B cell (primary cell): Measurements from ENCODE around the gene GGT1. TPM values are rescaled to one million over a fixed set of nuclear protein-coding genes. Genes with fewer than 3 reads are reported as not detected.

ENCODE experiments used
- ATAC-seq: fragments of 200-7000 bp; cut with Tn5 transposase; one replicate; pipeline ENCODE4 v1.10.0; 2021; ENCODE audit warnings: low read depth, mild to moderate bottlenecking, moderate number of reproducible peaks, moderate library complexity
- CTCF ChIA-PET: fragments of 350-600 bp; sonication (Branson Sonifier 250); formaldehyde crosslinking; loops from one replicate; lab custom pipeline; 2021; ENCODE audit warnings: antibody characterized with exemption, inconsistent platforms; lab: Charles Lee
- POLR2A ChIA-PET: fragments of 350-600 bp; sonication (Branson Sonifier 250); formaldehyde crosslinking; loops from one replicate; lab custom pipeline; 2021; ENCODE audit warnings: antibody characterized with exemption; lab: Charles Lee
- DNase-seq: peaks from one replicate; pipeline ENCODE4 v3.0.0; 2013
- H2AFZ ChIP-seq: 2 replicates; pipeline ENCODE4 v1.6.1; 2012; ENCODE audit warnings: mild to moderate bottlenecking, low read depth, low read length; ENCODE audit not compliant: insufficient read depth, poor library complexity, severe bottlenecking
- H3K27ac ChIP-seq, 2 donors: 1 replicate in 1 of 2; 2 replicates in 1 of 2; pipeline ENCODE4 v1.5.1; 2012 to 2013; ENCODE audit warnings: low read length in 2 of 2, mild to moderate bottlenecking in 2 of 2, moderate library complexity in 1 of 2
- H3K27me3 ChIP-seq, 4 experiments: fragments of 200-600 bp in 1 of 4; sonication (generic) in 1 of 4; replicated peaks in 1 of 4; 1 replicate in 2 of 4; 2 replicates in 2 of 4; pipeline versions ENCODE4 v1.6.1 to v1.7.0; 2013 to 2016; ENCODE audit warnings: low read length in 3 of 4, mild to moderate bottlenecking in 2 of 4, mixed read lengths in 1 of 4, moderate library complexity in 1 of 4; ENCODE audit not compliant: insufficient read depth in 4 of 4, control insufficient read depth in 3 of 4; ENCODE audit errors: control extremely low read depth in 1 of 4
- H3K36me3 ChIP-seq, 2 experiments: replicated peaks in 1 of 2; 1 replicate in 1 of 2; 2 replicates in 1 of 2; pipeline versions ENCODE4 v1.6.1 to v1.7.1; 2013; ENCODE audit warnings: low read length in 1 of 2; ENCODE audit not compliant: insufficient read depth in 2 of 2, control insufficient read depth in 1 of 2; ENCODE audit errors: control extremely low read depth in 1 of 2, extremely low read depth in 1 of 2
- H3K4me1 ChIP-seq, 2 donors: fragments of 200-600 bp in 1 of 2; sonication (generic) in 1 of 2; 1 replicate in 1 of 2; 2 replicates in 1 of 2; pipeline versions ENCODE4 v1.5.1 to v1.6.1; 2013 to 2017; ENCODE audit warnings: low read length in 2 of 2; ENCODE audit not compliant: control insufficient read depth in 2 of 2, insufficient read depth in 2 of 2
- H3K4me2 ChIP-seq: replicated peaks from 2 replicates; pipeline ENCODE3; 2012; ENCODE audit warnings: mild to moderate bottlenecking, low read depth, low read length; ENCODE audit not compliant: poor library complexity, severe bottlenecking
- H3K4me3 ChIP-seq, 5 experiments: fragments of 200-600 bp in 1 of 5; sonication (generic) in 1 of 5; 1 replicate in 3 of 5; 2 replicates in 2 of 5; pipeline versions ENCODE4 v1.5.1 to v1.7.0; 2011 to 2016; ENCODE audit warnings: low read length in 4 of 5, mild to moderate bottlenecking in 4 of 5, low read depth in 2 of 5, control low read depth in 1 of 5, moderate library complexity in 1 of 5; ENCODE audit not compliant: insufficient read depth in 1 of 5; ENCODE audit errors: control extremely low read depth in 1 of 5, extremely low read depth in 1 of 5
- H3K79me2 ChIP-seq: fragments of 200-600 bp; sonication (generic); one replicate; pipeline ENCODE4 v1.6.0; 2016; ENCODE audit warnings: low read length; ENCODE audit not compliant: control insufficient read depth, insufficient read depth
- H3K9ac ChIP-seq: fragments of 200-600 bp; sonication (generic); 2 replicates; pipeline ENCODE4 v1.6.1; 2017; ENCODE audit warnings: mild to moderate bottlenecking, low read length, moderate library complexity
- H3K9me3 ChIP-seq, 3 donors: one replicate each; pipeline versions ENCODE4 v1.6.1 to v1.7.1; 2013; ENCODE audit warnings: low read length in 2 of 3; ENCODE audit not compliant: control insufficient read depth in 2 of 3, insufficient read depth in 1 of 3; ENCODE audit errors: control extremely low read depth in 1 of 3
- H4K20me1 ChIP-seq: 2 replicates; pipeline ENCODE4 v1.6.0; 2012; ENCODE audit warnings: mild to moderate bottlenecking, low read length; ENCODE audit not compliant: insufficient read depth, control insufficient read depth, poor library complexity, severe bottlenecking
- H3K27ac Mint-ChIP-seq: one replicate; pipeline ENCODE4 v1.8.0; 2021; ENCODE audit warnings: mixed read lengths
- H3K27me3 Mint-ChIP-seq: one replicate; pipeline ENCODE4 v1.8.0; 2021; ENCODE audit warnings: mixed read lengths
- H3K4me1 Mint-ChIP-seq: one replicate; pipeline ENCODE4 v1.8.0; 2021; ENCODE audit warnings: mixed read lengths
- H3K4me3 Mint-ChIP-seq: one replicate; pipeline ENCODE4 v1.8.0; 2021; ENCODE audit warnings: mixed read lengths
- H3K9me3 Mint-ChIP-seq: one replicate; pipeline ENCODE4 v1.8.0; 2022; ENCODE audit warnings: mixed read lengths; ENCODE audit not compliant: insufficient read depth
- CTCF ChIP-seq: fragments of 200-600 bp; IDR thresholded peaks from one replicate; pipeline ENCODE4 v1.8.0; 2022; ENCODE audit warnings: antibody characterized with exemption, mild to moderate bottlenecking
- EZH2 ChIP-seq: IDR thresholded peaks from 2 replicates; pipeline ENCODE4 v1.6.1; 2012; ENCODE audit warnings: borderline replicate concordance, low read depth, mild to moderate bottlenecking, moderate library complexity, low read length; ENCODE audit not compliant: insufficient read depth, poor library complexity, severe bottlenecking
- WGBS: methylation state at CpG from one replicate; pipeline ENCODE4 v1.1.5; 2013; ENCODE audit warnings: missing lambda C conversion rate; ENCODE audit not compliant: insufficient coverage; 5-methylcytosine and 5-hydroxymethylcytosine counted together
- intact Hi-C: fragments of 100-400 bp; cut with micrococcal nuclease; formaldehyde crosslinking; loops from one replicate; pipeline ENCODE4 v1.10.0; 2022
- polyA plus RNA-seq: library from polyadenylated mRNA; depleted of rRNA; stranded (reverse); fragments of >200 nt; gene quantifications from 2 replicates; pipeline ENCODE4 v1.2.3, GENCODE V29; 2012
- total RNA-seq, 2 donors: library from RNA; stranded (reverse); fragments of 120-200 nt in 1 of 2; gene quantifications; 1 replicate in 1 of 2; 2 replicates in 1 of 2; pipeline versions ENCODE4 v1.2.3 to v1.2.4, GENCODE V29; 2013 to 2022

The GGT1 gene
- total and polyA plus RNA-seq, 2 donors (not counting 1 experiment from before 2014, with no cell fraction given), result 7.8 to 22.1 TPM

GRCh38 chr22:24582056-24582814 is 20.8 kb upstream of the GGT1 start:
- ChIA-PET POLR2A (interaction anchor here (0.7 kb wide), 1 partner anchor 82 kb away, joined by 3 read pairs; no protein-coding TSS in a partner anchor), CTCF (no interaction called here)
- no peak for TF ChIP-seq EZH2
- TF ChIP-seq CTCF, result no peak
- no peaks in the 10 kb centered on the region for H3K9me3 Mint-ChIP-seq
- ATAC-seq, result no peak
- no peak overlapping the region for H3K4me3 ChIP-seq
- no peaks in the 10 kb centered on the region for H3K4me1 ChIP-seq
- intact Hi-C loops, result no loop called here
- H3K36me3 ChIP-seq, result no peaks in the 10 kb centered on the region
- H3K4me1 Mint-ChIP-seq, result no peaks in the 10 kb centered on the region
- no peaks in the 10 kb centered on the region for H3K27me3 ChIP-seq
- no peak overlapping the region for H3K4me2 ChIP-seq
- H4K20me1 ChIP-seq, result no peaks in the 10 kb centered on the region
- no peak for DNase-seq
- H3K79me2 ChIP-seq, result no peaks in the 10 kb centered on the region
- no peak overlapping the region for H3K9ac ChIP-seq
- H2AFZ ChIP-seq, result no peak overlapping the region
- no peaks in the 10 kb centered on the region for H3K9me3 ChIP-seq
- H3K27ac Mint-ChIP-seq, result no peak overlapping the region
- WGBS, result 96% methylated on average over 10 of the region's 12 CpGs
- H3K27ac ChIP-seq, result no peak overlapping the region
- H3K27me3 Mint-ChIP-seq, result no peaks in the 10 kb centered on the region
- H3K4me3 Mint-ChIP-seq, result no peak overlapping the region
